GM12878 (cell line): ENCODE results near the gene KRTAP10-6. TPM values are rescaled to one million over a fixed set of nuclear protein-coding genes. Genes with fewer than 3 reads are reported as not detected.
"Not testable (repeated sequence)": the region's sequence is repeated elsewhere in the genome, so short reads cannot be mapped to it uniquely, and the experiment has no call there.

ENCODE experiments used
- ATAC-seq: fragments of 200-7000 bp; cut with Tn5 transposase; 3 replicates; pipeline ENCODE4 v1.9.1; 2020; ENCODE audit warnings: mild to moderate bottlenecking, moderate library complexity
- BruUV-seq: library from RNA; stranded (reverse); fragments of 400-500 nt; replicated peaks from 2 replicates; lab custom pipeline; 2021; lab: Mats Ljungman, UMichigan
- CTCF ChIA-PET: fragments of 300-600 bp; sonication (Branson Sonifier 250); formaldehyde crosslinking; extraction: SDS; loops from one replicate; lab custom pipeline; 2021; ENCODE audit warnings: inconsistent platforms; lab: Yijun Ruan, JAX
- POLR2A ChIA-PET: fragments of 350-600 bp; formaldehyde crosslinking; extraction: SDS; loops from one replicate; lab custom pipeline; 2021; ENCODE audit warnings: inconsistent platforms; lab: Charles Lee
- RAD21 ChIA-PET: fragments of 300-600 bp; sonication (Branson Sonifier 250); formaldehyde crosslinking; loops from one replicate; lab custom pipeline; 2023; ENCODE audit warnings: antibody characterized with exemption; ENCODE audit not compliant: unreplicated experiment; lab: Charles Lee
- SMC1A ChIA-PET: fragments of 300-600 bp; sonication (Branson Sonifier 250); formaldehyde crosslinking; loops from one replicate; lab custom pipeline; 2023; ENCODE audit not compliant: unreplicated experiment, uncharacterized antibody; lab: Charles Lee
- DNase-seq: peaks from one replicate; pipeline ENCODE4 v3.0.0-alpha.2; 2011; ENCODE audit warnings: low read depth, low spot score
- FAIRE-seq: peaks from 3 replicates; lab custom pipeline; 2011; peaks lifted over from hg19 to GRCh38; lab: Jason Lieb, UNC
- H2AFZ ChIP-seq: 2 replicates; pipeline ENCODE4 v1.6.0; 2011; ENCODE audit warnings: low read depth, low read length, control low read depth; ENCODE audit not compliant: control insufficient read depth
- H3K27ac ChIP-seq: 2 replicates; pipeline ENCODE4 v1.5.1; 2011; ENCODE audit warnings: control low read depth; ENCODE audit not compliant: control insufficient read depth, insufficient read depth
- H3K27me3 ChIP-seq, 2 experiments: replicated peaks in 1 of 2; 2 replicates each; pipeline versions ENCODE4 v1.6.0 to v1.6.1; 2011; ENCODE audit warnings: low read length in 1 of 2; ENCODE audit not compliant: control insufficient read depth in 2 of 2, insufficient read depth in 2 of 2
- H3K36me3 ChIP-seq, 2 experiments: 2 replicates each; pipeline ENCODE4 v1.5.1; 2011; ENCODE audit warnings: low read length in 1 of 2; ENCODE audit not compliant: control insufficient read depth in 2 of 2, insufficient read depth in 2 of 2
- H3K4me1 ChIP-seq: 2 replicates; pipeline ENCODE4 v1.6.1; 2011; ENCODE audit warnings: mild to moderate bottlenecking, low read length, moderate library complexity, mixed read lengths; ENCODE audit not compliant: control insufficient read depth, insufficient read depth
- H3K4me2 ChIP-seq: 2 replicates; pipeline ENCODE4 v1.6.0; 2011; ENCODE audit warnings: control low read depth; ENCODE audit not compliant: control insufficient read depth, insufficient read depth
- H3K4me3 ChIP-seq: fragments of 200-600 bp; sonication (generic); 2 replicates; pipeline ENCODE4 v1.5.1; 2016
- H3K79me2 ChIP-seq: 2 replicates; pipeline ENCODE4 v1.6.0; 2011; ENCODE audit warnings: low read length; ENCODE audit not compliant: control insufficient read depth, insufficient read depth
- H3K9ac ChIP-seq: 2 replicates; pipeline ENCODE4 v1.8.0; 2011; ENCODE audit warnings: low read length, control low read depth, mixed read lengths; ENCODE audit not compliant: control insufficient read depth, insufficient read depth
- H3K9me3 ChIP-seq: replicated peaks from 3 replicates; pipeline ENCODE4 v1.5.1; 2011; ENCODE audit warnings: mild to moderate bottlenecking, low read length; ENCODE audit not compliant: control insufficient read depth, insufficient read depth
- H4K20me1 ChIP-seq: 2 replicates; pipeline ENCODE4 v1.6.0; 2011; ENCODE audit not compliant: control insufficient read depth, insufficient read depth
- RELA ChIP-seq: fragments of 450-650 bp; IDR thresholded peaks from 2 replicates; pipeline ENCODE4 v1.8.0; 2014; ENCODE audit warnings: borderline replicate concordance; ENCODE audit not compliant: partially characterized antibody
- WGBS: methylation state at CpG from one replicate; pipeline ENCODE4 v1.1.6; 2016; ENCODE audit warnings: low lambda C conversion rate; ENCODE audit not compliant: insufficient replicate concordance, insufficient coverage; ENCODE audit errors: missing lambda C conversion rate; 5-methylcytosine and 5-hydroxymethylcytosine counted together
- in situ Hi-C: fragments of 300-500 bp; cut with MboI; formaldehyde crosslinking; loops from 9 replicates; pipeline ENCODE4 v1.14.3; 2018; ENCODE audit warnings: mixed read lengths
- intact Hi-C: fragments of 100-400 bp; cut with micrococcal nuclease; formaldehyde crosslinking; loops from one replicate; pipeline ENCODE4 v1.14.2; 2022; ENCODE audit not compliant: unreplicated experiment
- polyA plus RNA-seq, 11 experiments: library from polyadenylated mRNA; depleted of rRNA in 4 of 11; unstranded in 6 of 11; stranded (reverse) in 5 of 11; fragments of >200 nt; fragmentation: Nextera tagmentation in 4 of 11; fragmentation: Illumina TruSeq in 1 of 11; extraction: Ambion mirVana in 4 of 11; extraction: Trizol in 1 of 11; gene quantifications; 1 replicate in 1 of 11; 2 replicates in 10 of 11; pipeline versions ENCODE4 v1.2.1 to v1.2.3, GENCODE V29; 2011 to 2016; ENCODE audit warnings: inconsistent platforms in 2 of 11, missing spikeins in 2 of 11, low read depth in 1 of 11
- total RNA-seq, 4 experiments: library from RNA; depleted of rRNA in 3 of 4; stranded (reverse); fragments of >200 nt in 3 of 4; fragmentation: Illumina TruSeq in 1 of 4; extraction: Trizol in 1 of 4; gene quantifications; 2 replicates each; pipeline versions ENCODE4 v1.2.1 to v1.2.3, GENCODE V29; 2013 to 2021
- TF ChIP-seq, protein P1 (sequence below): fragments of 450-650 bp; IDR thresholded peaks from 2 replicates; pipeline ENCODE4 v1.6.1; 2018; ENCODE audit warnings: borderline replicate concordance, mild to moderate bottlenecking; ENCODE audit not compliant: partially characterized antibody

Gene KRTAP10-6
- total and polyA plus RNA-seq, 10 of the 15 experiments (the other 5 are each of a cell fraction or from before 2014, with no cell fraction given) = not detected

GRCh38 chr21:44574457-44575306, 17.6 kb downstream of the KRTAP10-6 start (continued):
- TF ChIP-seq, protein P1, sequence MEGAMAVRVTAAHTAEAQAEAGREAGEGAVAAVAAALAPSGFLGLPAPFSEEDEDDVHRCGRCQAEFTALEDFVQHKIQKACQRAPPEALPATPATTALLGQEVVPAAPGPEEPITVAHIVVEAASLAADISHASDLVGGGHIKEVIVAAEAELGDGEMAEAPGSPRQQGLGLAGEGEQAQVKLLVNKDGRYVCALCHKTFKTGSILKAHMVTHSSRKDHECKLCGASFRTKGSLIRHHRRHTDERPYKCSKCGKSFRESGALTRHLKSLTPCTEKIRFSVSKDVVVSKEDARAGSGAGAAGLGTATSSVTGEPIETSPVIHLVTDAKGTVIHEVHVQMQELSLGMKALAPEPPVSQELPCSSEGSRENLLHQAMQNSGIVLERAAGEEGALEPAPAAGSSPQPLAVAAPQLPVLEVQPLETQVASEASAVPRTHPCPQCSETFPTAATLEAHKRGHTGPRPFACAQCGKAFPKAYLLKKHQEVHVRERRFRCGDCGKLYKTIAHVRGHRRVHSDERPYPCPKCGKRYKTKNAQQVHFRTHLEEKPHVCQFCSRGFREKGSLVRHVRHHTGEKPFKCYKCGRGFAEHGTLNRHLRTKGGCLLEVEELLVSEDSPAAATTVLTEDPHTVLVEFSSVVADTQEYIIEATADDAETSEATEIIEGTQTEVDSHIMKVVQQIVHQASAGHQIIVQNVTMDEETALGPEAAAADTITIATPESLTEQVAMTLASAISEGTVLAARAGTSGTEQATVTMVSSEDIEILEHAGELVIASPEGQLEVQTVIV = no peak
- no peak for TF ChIP-seq RELA

DNA sequence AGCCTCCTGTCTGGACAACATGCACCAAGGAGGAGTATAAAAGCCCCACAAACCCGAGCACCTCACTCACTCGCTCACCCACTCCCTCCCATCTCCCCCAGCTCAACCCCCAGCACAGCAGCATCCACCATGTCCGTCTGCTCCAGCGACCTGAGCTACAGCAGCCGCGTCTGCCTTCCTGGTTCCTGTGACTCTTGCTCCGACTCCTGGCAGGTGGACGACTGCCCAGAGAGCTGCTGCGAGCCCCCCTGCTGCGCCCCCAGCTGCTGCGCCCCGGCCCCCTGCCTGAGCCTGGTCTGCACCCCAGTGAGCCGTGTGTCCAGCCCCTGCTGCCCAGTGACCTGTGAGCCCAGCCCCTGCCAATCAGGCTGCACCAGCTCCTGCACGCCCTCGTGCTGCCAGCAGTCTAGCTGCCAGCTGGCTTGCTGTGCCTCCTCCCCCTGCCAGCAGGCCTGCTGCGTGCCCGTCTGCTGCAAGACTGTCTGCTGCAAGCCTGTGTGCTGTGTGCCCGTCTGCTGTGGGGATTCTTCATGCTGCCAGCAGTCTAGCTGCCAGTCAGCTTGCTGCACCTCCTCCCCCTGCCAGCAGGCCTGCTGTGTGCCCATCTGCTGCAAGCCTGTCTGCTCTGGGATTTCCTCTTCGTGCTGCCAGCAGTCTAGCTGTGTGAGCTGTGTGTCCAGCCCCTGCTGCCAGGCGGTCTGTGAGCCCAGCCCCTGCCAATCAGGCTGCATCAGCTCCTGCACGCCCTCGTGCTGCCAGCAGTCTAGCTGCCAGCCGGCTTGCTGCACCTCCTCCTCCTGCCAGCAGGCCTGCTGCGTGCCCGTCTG, 18.5 kb downstream of the KRTAP10-6 start, which contains the start of gene KRTAP10-4:
Gene KRTAP10-4, plus strand, starts transcription at position 100 of the 827 bp plus-strand sequence. Its CDS starts 30 bp downstream, at position 130.
- intact Hi-C loops, H3K9ac ChIP-seq, H4K20me1 ChIP-seq, H3K4me3 ChIP-seq, H3K36me3 ChIP-seq, CTCF ChIA-PET, H3K4me2 ChIP-seq, ATAC-seq, H3K79me2 ChIP-seq, H2AFZ ChIP-seq, in situ Hi-C loops, DNase-seq, H3K27me3 ChIP-seq, SMC1A ChIA-PET, POLR2A ChIA-PET, BruUV-seq, H3K9me3 ChIP-seq, H3K4me1 ChIP-seq, RAD21 ChIA-PET, H3K27ac ChIP-seq, FAIRE-seq: not testable (repeated sequence)
- WGBS = 24% methylated on average over 20 of the region's 25 CpGs
